ENCODE measurements around the gene LONP2.

DNA sequence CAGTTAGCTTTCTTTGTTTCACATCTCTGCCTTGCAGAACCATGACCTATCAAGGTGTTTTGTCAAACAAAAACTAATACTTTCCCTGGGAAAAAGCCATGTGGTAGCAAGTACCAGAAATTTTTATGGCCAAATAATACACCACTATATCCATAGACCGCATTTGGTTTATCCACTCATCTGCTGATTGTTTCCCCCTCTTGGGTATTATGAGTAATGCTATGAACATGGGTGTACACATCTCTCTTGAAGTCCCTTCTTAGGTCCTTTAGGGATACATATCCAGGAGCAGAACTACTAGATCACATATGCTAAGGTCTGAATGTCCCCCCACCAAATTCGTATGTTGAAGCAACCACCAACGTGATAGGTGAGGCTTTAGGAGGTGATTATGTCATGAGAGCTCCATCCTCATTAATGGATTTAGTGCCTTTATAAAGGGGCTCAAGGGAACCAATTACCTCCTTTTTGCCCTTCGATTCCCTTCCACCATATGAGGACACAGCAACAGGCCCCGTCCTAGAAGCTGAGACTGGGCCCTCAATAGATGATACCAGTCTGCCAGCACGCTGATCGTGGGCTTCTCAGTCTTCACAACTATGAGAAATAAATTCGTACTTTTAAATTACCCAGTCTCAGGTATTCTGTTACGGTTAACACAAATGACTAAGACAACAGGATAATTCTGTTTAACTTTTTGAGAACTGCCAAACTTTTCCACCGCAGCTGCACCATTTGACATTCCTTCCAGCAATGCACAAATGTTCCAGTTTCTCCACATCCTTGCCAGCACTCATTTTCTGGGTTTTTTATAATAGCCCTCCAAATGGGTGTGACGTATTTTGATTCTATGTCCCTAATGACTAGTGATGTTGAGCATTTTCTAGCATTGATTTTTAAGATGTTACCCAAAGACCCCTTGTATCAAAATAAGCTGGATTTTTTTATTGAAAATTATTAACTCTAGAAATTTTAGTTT, 111.1 kb downstream of the LONP2 start:
- TF ChIP-seq, protein P1, sequence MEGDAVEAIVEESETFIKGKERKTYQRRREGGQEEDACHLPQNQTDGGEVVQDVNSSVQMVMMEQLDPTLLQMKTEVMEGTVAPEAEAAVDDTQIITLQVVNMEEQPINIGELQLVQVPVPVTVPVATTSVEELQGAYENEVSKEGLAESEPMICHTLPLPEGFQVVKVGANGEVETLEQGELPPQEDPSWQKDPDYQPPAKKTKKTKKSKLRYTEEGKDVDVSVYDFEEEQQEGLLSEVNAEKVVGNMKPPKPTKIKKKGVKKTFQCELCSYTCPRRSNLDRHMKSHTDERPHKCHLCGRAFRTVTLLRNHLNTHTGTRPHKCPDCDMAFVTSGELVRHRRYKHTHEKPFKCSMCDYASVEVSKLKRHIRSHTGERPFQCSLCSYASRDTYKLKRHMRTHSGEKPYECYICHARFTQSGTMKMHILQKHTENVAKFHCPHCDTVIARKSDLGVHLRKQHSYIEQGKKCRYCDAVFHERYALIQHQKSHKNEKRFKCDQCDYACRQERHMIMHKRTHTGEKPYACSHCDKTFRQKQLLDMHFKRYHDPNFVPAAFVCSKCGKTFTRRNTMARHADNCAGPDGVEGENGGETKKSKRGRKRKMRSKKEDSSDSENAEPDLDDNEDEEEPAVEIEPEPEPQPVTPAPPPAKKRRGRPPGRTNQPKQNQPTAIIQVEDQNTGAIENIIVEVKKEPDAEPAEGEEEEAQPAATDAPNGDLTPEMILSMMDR (IDR thresholded peaks at IDR 0.05; ENCODE audit: low read length), result no peak
- TF ChIP-seq EZH2 (IDR thresholded peaks at IDR 0.05; ENCODE audit: borderline replicate concordance, low read length), result no peak
